Measurements from ENCODE around the gene CD81.

DNA sequence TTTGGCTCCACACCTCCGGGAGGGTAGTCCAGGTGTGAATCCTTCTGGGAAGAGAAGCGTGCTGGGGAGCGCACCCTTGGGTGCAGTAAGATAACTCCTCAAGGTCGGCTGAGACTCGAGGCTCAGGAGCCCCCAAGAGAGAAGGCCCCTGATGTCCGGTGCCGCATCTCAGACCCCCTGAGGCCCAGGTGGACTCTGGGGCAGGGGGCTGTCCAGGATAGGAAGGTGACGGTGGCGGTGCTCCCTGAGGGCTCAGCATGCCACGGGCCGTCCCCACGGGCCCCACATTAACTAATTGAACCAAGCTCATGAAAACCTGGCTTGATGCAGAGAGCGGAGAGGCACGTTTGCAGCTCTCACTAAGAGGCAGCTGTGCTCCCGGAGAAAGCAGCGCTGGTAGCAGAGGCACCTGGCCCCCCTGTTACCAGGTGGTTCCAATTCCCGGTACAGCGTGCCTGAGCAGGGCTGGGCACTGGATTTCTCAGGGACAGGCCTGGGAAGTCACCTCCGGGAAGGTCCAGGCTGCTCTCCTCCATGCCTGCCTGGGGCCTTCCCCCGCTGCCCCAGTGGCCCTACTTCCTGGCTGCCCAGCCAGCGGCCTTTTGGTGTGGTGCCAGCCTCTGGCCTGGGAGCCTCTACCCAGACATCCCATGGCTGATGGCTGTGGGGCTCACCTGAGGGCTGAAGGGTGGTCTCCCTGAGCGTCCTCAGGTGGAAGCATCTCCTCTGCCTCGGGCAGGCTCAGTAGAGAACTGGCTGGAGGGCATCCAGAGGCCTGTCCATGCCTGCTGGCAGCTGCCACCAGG is 68.8 kb downstream of the CD81 start:
- TF ChIP-seq, protein P1, sequence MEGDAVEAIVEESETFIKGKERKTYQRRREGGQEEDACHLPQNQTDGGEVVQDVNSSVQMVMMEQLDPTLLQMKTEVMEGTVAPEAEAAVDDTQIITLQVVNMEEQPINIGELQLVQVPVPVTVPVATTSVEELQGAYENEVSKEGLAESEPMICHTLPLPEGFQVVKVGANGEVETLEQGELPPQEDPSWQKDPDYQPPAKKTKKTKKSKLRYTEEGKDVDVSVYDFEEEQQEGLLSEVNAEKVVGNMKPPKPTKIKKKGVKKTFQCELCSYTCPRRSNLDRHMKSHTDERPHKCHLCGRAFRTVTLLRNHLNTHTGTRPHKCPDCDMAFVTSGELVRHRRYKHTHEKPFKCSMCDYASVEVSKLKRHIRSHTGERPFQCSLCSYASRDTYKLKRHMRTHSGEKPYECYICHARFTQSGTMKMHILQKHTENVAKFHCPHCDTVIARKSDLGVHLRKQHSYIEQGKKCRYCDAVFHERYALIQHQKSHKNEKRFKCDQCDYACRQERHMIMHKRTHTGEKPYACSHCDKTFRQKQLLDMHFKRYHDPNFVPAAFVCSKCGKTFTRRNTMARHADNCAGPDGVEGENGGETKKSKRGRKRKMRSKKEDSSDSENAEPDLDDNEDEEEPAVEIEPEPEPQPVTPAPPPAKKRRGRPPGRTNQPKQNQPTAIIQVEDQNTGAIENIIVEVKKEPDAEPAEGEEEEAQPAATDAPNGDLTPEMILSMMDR (conservative IDR thresholded peaks at IDR 0.05 in 1 of 2, IDR thresholded peaks at IDR 0.05 in 1 of 2; ENCODE audit: low read depth in 1 of 2, low read length in 2 of 2) = no peak
- no peak for TF ChIP-seq EZH2 (IDR thresholded peaks at IDR 0.05; ENCODE audit: low read length, missing control alignments)
